ENCODE measurements around the gene SPECC1.

GRCh38 chr17:20266806-20267458, 257.8 kb downstream of the SPECC1 start:
- no peak for TF ChIP-seq MAX (CRISPR knock-in tag; IDR thresholded peaks at IDR 0.05)
- no peak for TF ChIP-seq CTCF (IDR thresholded peaks at IDR 0.05 in 2 of 3, conservative IDR thresholded peaks at IDR 0.05 in 1 of 3; ENCODE audit: insufficient read depth in 2 of 3, low read depth in 1 of 3, low read length in 3 of 3)
- TF ChIP-seq CREB1 (IDR thresholded peaks at IDR 0.05), result no peak
- TF ChIP-seq CREB1 (CRISPR knock-in tag; IDR thresholded peaks at IDR 0.05), result no peak
- TF ChIP-seq CHD1 (IDR thresholded peaks at IDR 0.05; ENCODE audit: low read length), result no peak
- TF ChIP-seq ZFP30 (CRISPR knock-in tag; IDR thresholded peaks at IDR 0.05; ENCODE audit: borderline replicate concordance), result no peak
- no peak for TF ChIP-seq ZBTB7A (IDR thresholded peaks at IDR 0.05; ENCODE audit: borderline replicate concordance, control insufficient read depth, low read depth, low read length)
- TF ChIP-seq REST (IDR thresholded peaks at IDR 0.05; ENCODE audit: borderline replicate concordance), result no peak
- no peak for TF ChIP-seq REST (CRISPR knock-in tag; IDR thresholded peaks at IDR 0.05; ENCODE audit: low read depth)
- no peak for TF ChIP-seq JUND (IDR thresholded peaks at IDR 0.05; ENCODE audit: borderline replicate concordance, low read depth, low read length)
- TF ChIP-seq JUND (tag; IDR thresholded peaks at IDR 0.05; ENCODE audit: borderline replicate concordance, low read depth, low read length), result no peak
